Stimulated activated naive CD8-positive, alpha-beta T cell treated with anti-CD3 and anti-CD28 coated beads, Interleukin-15, Interleukin-2, amounts not matched to agents 100 ng/mL and 50 ng/mL, for 24 hours (primary cell): ENCODE measurements around the gene KMT2A.
A peak's percentile ranks its signal among the peaks of the same experiment; 100 is the strongest.

Experiments used
- H3K27ac Mint-ChIP-seq: one replicate; pipeline ENCODE4 v1.8.0; 2021; ENCODE audit warnings: mild to moderate bottlenecking, mixed read lengths
- H3K27me3 Mint-ChIP-seq: one replicate; pipeline ENCODE4 v1.8.0; 2021; ENCODE audit warnings: mixed read lengths
- H3K36me3 Mint-ChIP-seq: one replicate; pipeline ENCODE4 v1.8.0; 2021; ENCODE audit warnings: low read depth, mixed read lengths
- H3K4me1 Mint-ChIP-seq: one replicate; pipeline ENCODE4 v1.8.0; 2021; ENCODE audit warnings: low read depth, mixed read lengths
- H3K4me3 Mint-ChIP-seq: one replicate; pipeline ENCODE4 v1.8.0; 2021; ENCODE audit warnings: mild to moderate bottlenecking, mixed read lengths
- H3K9me3 Mint-ChIP-seq: one replicate; pipeline ENCODE4 v1.8.0; 2021; ENCODE audit warnings: mixed read lengths

The KMT2A gene

GRCh38 chr11:118530683-118531596 is 94.6 kb downstream of the KMT2A start, which contains the start of gene TMEM25:
TSS of gene TMEM25 (plus strand) at chr11:118531192. CDS start at chr11:118531802, 610 bp downstream.
- Mint-ChIP-seq H3K27me3 (no peaks in the 10 kb centered on the region), H3K27ac (peak within 1 kb of the TSS; percentile 89), H3K4me1 (peaks cover 22% of the 10 kb centered on the region), H3K36me3 (no peaks in the 10 kb centered on the region), H3K4me3 (peak within 1 kb of the TSS; percentile 92), H3K9me3 (no peaks in the 10 kb centered on the region)

GRCh38 chr11:118531597-118532084 is 95.3 kb downstream of the KMT2A start:
- Mint-ChIP-seq H3K27ac (peak overlapping the region; percentile 89), H3K9me3 (no peaks in the 10 kb centered on the region), H3K4me3 (peak overlapping the region; percentile 92), H3K36me3 (no peaks in the 10 kb centered on the region), H3K27me3 (no peaks in the 10 kb centered on the region), H3K4me1 (peaks cover 22% of the 10 kb centered on the region)

GRCh38 chr11:118532091-118532490 is 95.8 kb downstream of the KMT2A start:
- no peaks in the 10 kb centered on the region for H3K36me3 Mint-ChIP-seq
- peak overlapping the region; percentile 92 for H3K4me3 Mint-ChIP-seq
- H3K4me1 Mint-ChIP-seq = peaks cover 22% of the 10 kb centered on the region
- no peaks in the 10 kb centered on the region for H3K9me3 Mint-ChIP-seq
- H3K27ac Mint-ChIP-seq = peak overlapping the region; percentile 67
- H3K27me3 Mint-ChIP-seq = no peaks in the 10 kb centered on the region

- Mint-ChIP-seq H3K9me3 (no peaks in the 10 kb centered on the region), H3K27ac (no peak overlapping the region), H3K36me3 (no peaks in the 10 kb centered on the region), H3K27me3 (no peaks in the 10 kb centered on the region), H3K4me1 (peaks cover 22% of the 10 kb centered on the region), H3K4me3 (peak overlapping the region; percentile 49)
Measured at GRCh38 chr11:118532852-118533768, 96.8 kb downstream of the KMT2A start.

- Mint-ChIP-seq H3K4me1 (peaks cover 22% of the 10 kb centered on the region), H3K4me3 (no peak overlapping the region), H3K27ac (no peak overlapping the region), H3K27me3 (no peaks in the 10 kb centered on the region), H3K36me3 (no peaks in the 10 kb centered on the region), H3K9me3 (no peaks in the 10 kb centered on the region)
Measured at GRCh38 chr11:118533769-118534729, 97.8 kb downstream of the KMT2A start.

- no peak overlapping the region for H3K27ac Mint-ChIP-seq
- no peaks in the 10 kb centered on the region for H3K36me3 Mint-ChIP-seq
- H3K9me3 Mint-ChIP-seq = no peaks in the 10 kb centered on the region
- H3K4me1 Mint-ChIP-seq = peaks cover 9% of the 10 kb centered on the region
- H3K27me3 Mint-ChIP-seq = no peaks in the 10 kb centered on the region
- H3K4me3 Mint-ChIP-seq = no peak overlapping the region
Measured at GRCh38 chr11:118535261-118535660, 99.0 kb downstream of the KMT2A start.

GRCh38 chr11:118536726-118537125 is 100.4 kb downstream of the KMT2A start:
- no peaks in the 10 kb centered on the region for H3K27me3 Mint-ChIP-seq
- H3K27ac Mint-ChIP-seq = no peak overlapping the region
- H3K9me3 Mint-ChIP-seq = no peaks in the 10 kb centered on the region
- peaks cover 4% of the 10 kb centered on the region for H3K36me3 Mint-ChIP-seq
- H3K4me3 Mint-ChIP-seq = no peak overlapping the region
- peaks cover 3% of the 10 kb centered on the region for H3K4me1 Mint-ChIP-seq

- no peak overlapping the region for H3K4me3 Mint-ChIP-seq
- H3K9me3 Mint-ChIP-seq = no peaks in the 10 kb centered on the region
- no peak overlapping the region for H3K27ac Mint-ChIP-seq
- H3K36me3 Mint-ChIP-seq = peaks cover 4% of the 10 kb centered on the region
- H3K27me3 Mint-ChIP-seq = no peaks in the 10 kb centered on the region
- H3K4me1 Mint-ChIP-seq = no peaks in the 10 kb centered on the region
Measured at GRCh38 chr11:118537409-118537980, 101.2 kb downstream of the KMT2A start.

- Mint-ChIP-seq H3K27me3 (no peaks in the 10 kb centered on the region), H3K36me3 (peaks cover 4% of the 10 kb centered on the region), H3K27ac (no peak overlapping the region), H3K4me3 (no peak overlapping the region), H3K9me3 (no peaks in the 10 kb centered on the region), H3K4me1 (no peaks in the 10 kb centered on the region)
Measured at GRCh38 chr11:118544010-118544646, 107.8 kb downstream of the KMT2A start.

GRCh38 chr11:118544647-118545010 is 108.3 kb downstream of the KMT2A start:
- Mint-ChIP-seq H3K27ac (no peak overlapping the region), H3K4me1 (no peaks in the 10 kb centered on the region), H3K36me3 (peaks cover 4% of the 10 kb centered on the region), H3K27me3 (no peaks in the 10 kb centered on the region), H3K9me3 (no peaks in the 10 kb centered on the region), H3K4me3 (no peak overlapping the region)

GRCh38 chr11:118545533-118545932 is 109.2 kb downstream of the KMT2A start:
- H3K4me1 Mint-ChIP-seq = no peaks in the 10 kb centered on the region
- H3K27ac Mint-ChIP-seq = no peak overlapping the region
- H3K9me3 Mint-ChIP-seq = no peaks in the 10 kb centered on the region
- no peaks in the 10 kb centered on the region for H3K27me3 Mint-ChIP-seq
- H3K36me3 Mint-ChIP-seq = peaks cover 7% of the 10 kb centered on the region
- no peak overlapping the region for H3K4me3 Mint-ChIP-seq

- no peaks in the 10 kb centered on the region for H3K27me3 Mint-ChIP-seq
- no peaks in the 10 kb centered on the region for H3K4me1 Mint-ChIP-seq
- H3K4me3 Mint-ChIP-seq = no peak overlapping the region
- no peak overlapping the region for H3K27ac Mint-ChIP-seq
- peaks cover 12% of the 10 kb centered on the region for H3K36me3 Mint-ChIP-seq
- no peaks in the 10 kb centered on the region for H3K9me3 Mint-ChIP-seq
Measured at GRCh38 chr11:118547132-118547531, 110.8 kb downstream of the KMT2A start.

- Mint-ChIP-seq H3K27me3 (no peaks in the 10 kb centered on the region), H3K36me3 (peaks cover 27% of the 10 kb centered on the region), H3K4me1 (no peaks in the 10 kb centered on the region), H3K9me3 (no peaks in the 10 kb centered on the region), H3K4me3 (no peak overlapping the region), H3K27ac (no peak overlapping the region)
Measured at GRCh38 chr11:118552341-118552740, 116.0 kb downstream of the KMT2A start.
